A673 (cell line): Measurements from ENCODE around the gene ERO1A. TPM values are rescaled to one million over a fixed set of nuclear protein-coding genes. Genes with fewer than 3 reads are reported as not detected.

ENCODE experiments used
- Bru-seq: library from RNA; stranded (reverse); fragments of 400-500 nt; gene quantifications from one replicate; lab custom pipeline; 2021; lab: Mats Ljungman, UMichigan
- BruChase-seq, 2 experiments: library from RNA; stranded (reverse); fragments of 400-500 nt; gene quantifications; one replicate each; lab custom pipeline; 2021; lab: Mats Ljungman, UMichigan
- BruUV-seq: library from RNA; stranded (reverse); fragments of 400-500 nt; replicated peaks from 2 replicates; lab custom pipeline; 2021; lab: Mats Ljungman, UMichigan
- CTCF ChIA-PET: fragments of 300-600 bp; sonication (Branson Sonifier 250); formaldehyde crosslinking; loops from one replicate; lab custom pipeline; 2022; ENCODE audit warnings: antibody characterized with exemption; lab: Charles Lee
- POLR2A ChIA-PET: fragments of 300-600 bp; sonication (Branson Sonifier 250); formaldehyde crosslinking; loops from one replicate; lab custom pipeline; 2022; ENCODE audit warnings: antibody characterized with exemption; ENCODE audit not compliant: low non-redundant PET; lab: Charles Lee
- DNase-seq: peaks from one replicate; pipeline ENCODE4 v3.0.0-alpha.2; 2015; ENCODE audit warnings: low spot score
- H3K27ac ChIP-seq: fragments of 200-600 bp; sonication (generic); 2 replicates; pipeline ENCODE4 v1.5.1; 2016; ENCODE audit warnings: mixed run types, low read depth, mild to moderate bottlenecking, mixed read lengths, antibody characterized with exemption, low read length; ENCODE audit not compliant: poor library complexity, severe bottlenecking
- H3K27me3 ChIP-seq: fragments of 200-600 bp; sonication (generic); replicated peaks from 2 replicates; pipeline ENCODE4 v1.6.1; 2017; ENCODE audit warnings: mixed run types, low read depth, mild to moderate bottlenecking, mixed read lengths, antibody characterized with exemption, low read length; ENCODE audit not compliant: insufficient read depth, poor library complexity
- H3K36me3 ChIP-seq: fragments of 200-600 bp; sonication (generic); 2 replicates; pipeline ENCODE4 v1.6.1; 2016; ENCODE audit warnings: mixed run types, mild to moderate bottlenecking, mixed read lengths, antibody characterized with exemption, low read length; ENCODE audit not compliant: insufficient read depth, poor library complexity, severe bottlenecking
- H3K4me1 ChIP-seq: fragments of 200-600 bp; sonication (generic); 2 replicates; pipeline ENCODE4 v1.6.1; 2017; ENCODE audit warnings: mixed run types, mild to moderate bottlenecking, mixed read lengths, antibody characterized with exemption, low read length; ENCODE audit not compliant: insufficient read depth, poor library complexity, severe bottlenecking
- H3K4me3 ChIP-seq: fragments of 200-600 bp; sonication (generic); 2 replicates; pipeline ENCODE4 v1.5.1; 2016; ENCODE audit warnings: low read depth, mixed run types, mild to moderate bottlenecking, mixed read lengths, low read length; ENCODE audit not compliant: poor library complexity, severe bottlenecking
- H3K9me3 ChIP-seq: fragments of 200-600 bp; sonication (generic); 2 replicates; pipeline ENCODE4 v1.6.1; 2016; ENCODE audit warnings: mixed run types, low read depth, mild to moderate bottlenecking, mixed read lengths, antibody characterized with exemption, low read length; ENCODE audit not compliant: poor library complexity, severe bottlenecking
- CTCF ChIP-seq: fragments of 300-800, 200-600 bp; sonication (generic); conservative IDR thresholded peaks from 2 replicates; pipeline ENCODE4 v1.5.1; 2017; ENCODE audit warnings: low read depth, mild to moderate bottlenecking, antibody characterized with exemption, low read length, moderate library complexity, mixed read lengths
- EZH2 ChIP-seq: fragments of 200-600 bp; sonication (generic); IDR thresholded peaks from 2 replicates; pipeline ENCODE4 v1.6.1; 2017; ENCODE audit warnings: borderline replicate concordance, low read depth, mild to moderate bottlenecking, mixed read lengths, antibody characterized with exemption, low read length; ENCODE audit not compliant: poor library complexity, severe bottlenecking
- intact Hi-C: fragments of 100-400 bp; cut with micrococcal nuclease; formaldehyde crosslinking; loops from one replicate; pipeline ENCODE4 v1.10.0; 2022; ENCODE audit not compliant: unreplicated experiment
- long read RNA-seq: library from polyadenylated mRNA; stranded (forward); transcript quantifications from one replicate; pipeline ENCODE4 v2.0.0, GENCODE V29; 2022
- total RNA-seq: library from RNA; stranded (reverse); gene quantifications from 2 replicates; pipeline ENCODE4 v1.2.3, GENCODE V29; 2021

ERO1A gene
- total RNA-seq (45.9 and 52.1 TPM in 2 replicates), Bru-seq, nascent RNA (percentile 78 among the genes with signal in this experiment), BruChase-seq, experiment 1, labeled RNA remaining after a 2-hour chase (percentile 79 among the genes with signal in this experiment), BruChase-seq, experiment 2, labeled RNA remaining after a 6-hour chase (percentile 84 among the genes with signal in this experiment)
- long read RNA-seq, partial matches to known transcripts, result 1 of 7 reads
- long read RNA-seq, other reads (novel, unspliced or antisense), result 6 of 7 reads

GRCh38 chr14:52695481-52696091 is at the start of gene ERO1A:
ERO1A (minus strand) TSS chr14:52695558; CDS start chr14:52695481, 77 bp downstream.
- POLR2A ChIA-PET, result interaction anchor here (0.5 kb wide), 1 partner anchor 1714 kb away, joined by 3 read pairs; no protein-coding TSS in a partner anchor
- Histone ChIP-seq H3K9me3 (no peaks in the 10 kb centered on the region), H3K4me3 (peak within 1 kb of the TSS; percentile 96), H3K36me3 (no peaks in the 10 kb centered on the region), H3K27me3 (no peaks in the 10 kb centered on the region), H3K4me1 (peaks cover 27% of the 10 kb centered on the region), H3K27ac (peak within 1 kb of the TSS; percentile 89)
- peak; percentile 84 for DNase-seq
- no TSS peak for BruUV-seq
- intact Hi-C loops, result no loop called here
- CTCF ChIA-PET, result interaction anchor here (0.6 kb wide), 1 partner anchor 33 kb away, joined by 3 read pairs; no protein-coding TSS in a partner anchor
- TF ChIP-seq CTCF, result no peak
- TF ChIP-seq EZH2, result no peak

- CTCF ChIA-PET, result interaction anchor here (0.5 kb wide), 1 partner anchor 33 kb away, joined by 3 read pairs; no protein-coding TSS in a partner anchor
- Histone ChIP-seq H3K4me1 (peaks cover 7% of the 10 kb centered on the region), H3K9me3 (no peaks in the 10 kb centered on the region), H3K36me3 (peaks cover 8% of the 10 kb centered on the region), H3K27me3 (no peaks in the 10 kb centered on the region), H3K27ac (no peak overlapping the region), H3K4me3 (no peak overlapping the region)
- intact Hi-C loops, result no loop called here
- TF ChIP-seq EZH2 (no peak), CTCF (no peak)
- POLR2A ChIA-PET, result no interaction called here
- BruUV-seq, result no TSS peak
- no peak for DNase-seq
Measured at GRCh38 chr14:52741865-52742264, 46.5 kb upstream of the ERO1A start.

- Histone ChIP-seq H3K9me3 (no peaks in the 10 kb centered on the region), H3K4me3 (no peak overlapping the region), H3K4me1 (peaks cover 7% of the 10 kb centered on the region), H3K27ac (no peak overlapping the region), H3K27me3 (no peaks in the 10 kb centered on the region), H3K36me3 (peaks cover 4% of the 10 kb centered on the region)
- peak; percentile 5 for DNase-seq
- TF ChIP-seq CTCF (no peak), EZH2 (no peak)
- intact Hi-C loops, result no loop called here
- ChIA-PET CTCF (no interaction called here), POLR2A (no interaction called here)
- BruUV-seq, result no TSS peak
Measured at GRCh38 chr14:52740751-52741150, 45.4 kb upstream of the ERO1A start.
